Measurements from ENCODE around the gene MYT1.

Gene MYT1

DNA sequence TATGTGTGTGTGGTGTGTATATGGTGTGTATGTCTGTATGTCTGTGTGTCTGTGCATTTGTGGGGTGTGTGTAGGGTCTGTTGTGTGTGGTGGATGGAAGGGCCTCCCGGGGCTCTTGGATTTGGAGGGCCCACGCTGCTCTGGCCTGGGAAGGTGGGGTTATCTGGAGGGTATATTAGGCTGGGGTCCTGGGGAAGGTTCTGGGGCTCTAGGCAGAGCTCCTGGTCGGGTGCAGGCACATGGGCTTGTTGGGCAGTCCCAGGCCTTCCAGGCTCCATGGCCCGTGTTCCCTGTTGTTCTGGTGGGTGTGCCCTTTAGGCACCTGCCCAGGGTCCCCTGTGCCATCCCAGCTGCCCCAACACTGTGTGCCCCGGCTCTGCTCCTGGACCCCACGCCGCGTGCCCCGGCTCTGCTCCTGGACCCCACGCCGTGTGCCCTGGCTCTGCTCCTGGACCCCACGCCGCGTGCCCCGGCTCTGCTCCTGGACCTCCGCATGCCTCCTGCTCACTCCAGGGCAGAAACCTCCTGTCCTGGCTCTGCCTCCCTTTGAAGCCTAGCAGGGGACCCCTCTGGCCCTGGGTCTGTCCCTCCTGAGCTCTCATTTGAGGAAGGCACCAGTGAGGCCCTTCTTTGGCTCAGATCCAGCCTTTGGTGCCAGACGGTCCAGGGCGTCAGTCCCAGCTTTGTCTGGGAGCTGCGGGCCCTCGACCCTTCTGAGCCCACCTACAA, 10.2 kb upstream of the MYT1 start:
- Histone ChIP-seq H3K4me2 (ENCODE audit: low read length) (no peak overlapping the region), H3K9me3 (ENCODE audit: low read length) (no peaks in the 10 kb centered on the region), H3F3A (ENCODE audit: insufficient read depth, low read length) (no peaks in the 10 kb centered on the region), H3K79me2 (ENCODE audit: insufficient read depth, low read length) (no peaks in the 10 kb centered on the region), H3K4me3 (ENCODE audit: low read depth, low read length, poor library complexity, severe bottlenecking) (no peak overlapping the region), H4K20me1 (ENCODE audit: insufficient read depth, low read length) (no peaks in the 10 kb centered on the region), H3K9me2 (ENCODE audit: low read depth, low read length) (no peaks in the 10 kb centered on the region), H3K4me1 (ENCODE audit: insufficient read depth, low read length, severe bottlenecking) (no peaks in the 10 kb centered on the region), H3K27me3 (ENCODE audit: insufficient read depth, low read length) (peaks cover 4% of the 10 kb centered on the region; the same call in 1 of the 2 replicates), H3K9ac (ENCODE audit: low read length) (no peak overlapping the region), H3K36me3 (ENCODE audit: insufficient read depth, low read length) (no peaks in the 10 kb centered on the region), H2AFZ (ENCODE audit: low read length) (no peak overlapping the region), H3K27ac (ENCODE audit: low read depth, low read length, poor library complexity, severe bottlenecking) (no peak overlapping the region)
- no peak for TF ChIP-seq CTCF (IDR thresholded peaks at IDR 0.05; ENCODE audit: low read length)

DNA sequence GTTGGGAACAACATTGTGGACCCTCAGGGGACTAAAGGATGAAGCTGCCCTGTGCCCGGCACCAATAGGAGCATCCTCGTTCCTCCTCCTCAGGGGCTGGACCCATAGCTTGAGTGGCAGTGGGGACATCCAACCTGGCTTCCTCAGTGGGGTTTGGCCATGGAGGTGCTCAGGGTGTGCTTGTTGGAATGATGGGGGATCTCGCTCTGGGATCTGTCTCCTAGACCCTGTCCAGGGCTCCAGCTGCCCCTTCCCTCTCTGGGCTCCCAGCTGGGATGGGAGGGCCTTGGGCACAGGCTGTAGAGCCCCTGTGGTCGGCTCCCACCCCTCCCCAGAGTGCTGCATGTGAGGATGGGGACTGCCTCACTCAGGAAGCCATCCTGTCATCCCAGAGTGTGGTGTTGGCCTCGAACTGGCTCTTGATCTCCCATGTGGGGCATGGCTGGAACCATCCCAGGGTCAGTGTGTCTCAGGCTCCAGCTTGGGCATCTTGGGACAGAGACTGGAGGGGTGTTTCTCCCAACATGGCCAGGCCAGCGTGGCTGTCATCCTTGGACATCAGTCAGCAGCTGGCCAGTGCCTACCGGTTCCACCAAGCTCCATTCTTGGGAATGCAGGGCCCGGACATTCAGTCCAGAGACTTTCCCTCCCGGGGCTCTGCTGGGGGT, 9.5 kb upstream of the MYT1 start:
- H3K27ac ChIP-seq (ENCODE audit: low read depth, low read length, poor library complexity, severe bottlenecking), result no peak overlapping the region

DNA sequence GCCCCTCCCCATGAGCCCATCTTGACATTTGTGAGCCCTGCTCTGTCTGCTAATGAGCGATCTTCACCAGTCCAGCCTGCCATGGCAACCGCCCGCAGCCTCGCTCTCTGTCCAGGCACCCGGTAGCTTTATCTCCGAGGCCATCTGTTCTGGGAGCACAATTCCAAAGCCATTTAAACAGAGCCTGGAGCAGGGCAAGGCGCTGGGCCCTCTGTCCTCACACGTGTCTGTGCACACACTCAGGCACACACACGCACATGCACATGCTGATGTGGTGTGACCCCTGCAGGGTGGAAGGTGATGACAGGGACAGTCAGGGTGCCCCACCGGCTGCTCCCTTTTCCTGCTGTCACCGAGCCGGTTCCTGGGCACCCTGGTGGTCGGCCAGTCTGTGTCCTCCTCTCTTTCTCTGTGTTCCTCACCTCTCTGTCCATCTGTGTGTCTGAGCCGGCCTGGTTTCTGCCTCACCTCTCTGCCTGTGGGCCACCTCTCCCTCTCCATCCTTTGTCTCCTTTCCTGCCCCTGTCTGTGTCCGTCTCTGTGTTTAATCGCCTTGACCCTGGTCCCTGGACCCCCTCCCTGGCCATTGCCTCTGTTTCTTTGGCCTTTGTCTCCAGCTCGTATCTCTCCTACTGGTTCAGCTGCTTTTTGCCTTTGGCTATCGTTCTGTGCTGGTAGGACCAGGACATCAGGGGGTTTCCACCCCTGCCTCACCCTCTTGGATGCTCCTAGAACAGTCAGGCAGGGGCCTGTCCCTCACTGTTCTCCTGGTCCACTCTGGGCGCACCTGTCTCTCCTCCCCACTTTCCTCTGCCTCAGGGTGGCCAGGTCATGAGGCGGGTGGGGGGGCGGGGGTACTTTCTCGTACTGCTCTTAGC, 8.8 kb upstream of the MYT1 start:
- Histone ChIP-seq H3K9me2 (ENCODE audit: low read depth, low read length) (no peaks in the 10 kb centered on the region), H3K9ac (ENCODE audit: low read length) (no peak overlapping the region), H3K27me3 (ENCODE audit: insufficient read depth, low read length) (peaks cover 4% of the 10 kb centered on the region; the same call in 1 of the 2 replicates), H4K20me1 (ENCODE audit: insufficient read depth, low read length) (no peaks in the 10 kb centered on the region), H3F3A (ENCODE audit: insufficient read depth, low read length) (no peaks in the 10 kb centered on the region), H3K36me3 (ENCODE audit: insufficient read depth, low read length) (no peaks in the 10 kb centered on the region), H3K4me2 (ENCODE audit: low read length) (no peak overlapping the region), H3K79me2 (ENCODE audit: insufficient read depth, low read length) (no peaks in the 10 kb centered on the region), H3K27ac (ENCODE audit: low read depth, low read length, poor library complexity, severe bottlenecking) (no peak overlapping the region), H3K9me3 (ENCODE audit: low read length) (no peaks in the 10 kb centered on the region), H2AFZ (ENCODE audit: low read length) (no peak overlapping the region), H3K4me3 (ENCODE audit: low read depth, low read length, poor library complexity, severe bottlenecking) (no peak overlapping the region), H3K4me1 (ENCODE audit: insufficient read depth, low read length, severe bottlenecking) (no peaks in the 10 kb centered on the region)
- TF ChIP-seq EZH2 (IDR thresholded peaks at IDR 0.05; ENCODE audit: borderline replicate concordance, low read length) (no peak), CTCF (IDR thresholded peaks at IDR 0.05; ENCODE audit: low read length) (no peak)

More for the DNA sequence above, 9.5 kb upstream of the MYT1 start:
- Histone ChIP-seq H2AFZ (ENCODE audit: low read length) (no peak overlapping the region), H3K4me3 (ENCODE audit: low read depth, low read length, poor library complexity, severe bottlenecking) (no peak overlapping the region), H3K9me2 (ENCODE audit: low read depth, low read length) (no peaks in the 10 kb centered on the region), H3K9ac (ENCODE audit: low read length) (no peak overlapping the region), H3K36me3 (ENCODE audit: insufficient read depth, low read length) (no peaks in the 10 kb centered on the region), H3K4me2 (ENCODE audit: low read length) (no peak overlapping the region), H3K79me2 (ENCODE audit: insufficient read depth, low read length) (no peaks in the 10 kb centered on the region), H3K9me3 (ENCODE audit: low read length) (no peaks in the 10 kb centered on the region), H4K20me1 (ENCODE audit: insufficient read depth, low read length) (no peaks in the 10 kb centered on the region), H3K27me3 (ENCODE audit: insufficient read depth, low read length) (peaks cover 4% of the 10 kb centered on the region; the same call in 1 of the 2 replicates), H3K4me1 (ENCODE audit: insufficient read depth, low read length, severe bottlenecking) (no peaks in the 10 kb centered on the region), H3F3A (ENCODE audit: insufficient read depth, low read length) (no peaks in the 10 kb centered on the region)
- no peak for TF ChIP-seq EZH2 (IDR thresholded peaks at IDR 0.05; ENCODE audit: borderline replicate concordance, low read length)
- TF ChIP-seq CTCF (IDR thresholded peaks at IDR 0.05; ENCODE audit: low read length), result no peak

All from OCI-LY1 (cell line).